Measurements from ENCODE around the gene GSTCD.

DNA sequence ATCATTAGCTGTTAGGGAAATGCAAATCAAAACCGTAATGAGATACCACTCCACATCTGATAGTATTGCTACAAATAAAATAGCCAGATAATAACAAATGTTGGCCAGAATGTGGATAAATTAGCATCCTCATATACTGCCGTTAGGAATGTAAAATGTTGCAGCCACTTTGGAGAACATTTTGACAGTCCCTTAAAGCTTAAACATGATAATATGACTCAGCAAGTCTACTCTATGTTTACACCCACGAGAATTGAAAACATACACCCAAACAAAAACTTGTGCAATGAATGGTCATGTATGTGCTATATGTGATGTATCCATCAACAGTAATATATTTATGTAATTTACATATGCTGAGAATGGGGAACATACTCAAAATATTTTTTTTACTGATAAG is 78.2 kb downstream of the GSTCD start:
- TF ChIP-seq, protein P1, sequence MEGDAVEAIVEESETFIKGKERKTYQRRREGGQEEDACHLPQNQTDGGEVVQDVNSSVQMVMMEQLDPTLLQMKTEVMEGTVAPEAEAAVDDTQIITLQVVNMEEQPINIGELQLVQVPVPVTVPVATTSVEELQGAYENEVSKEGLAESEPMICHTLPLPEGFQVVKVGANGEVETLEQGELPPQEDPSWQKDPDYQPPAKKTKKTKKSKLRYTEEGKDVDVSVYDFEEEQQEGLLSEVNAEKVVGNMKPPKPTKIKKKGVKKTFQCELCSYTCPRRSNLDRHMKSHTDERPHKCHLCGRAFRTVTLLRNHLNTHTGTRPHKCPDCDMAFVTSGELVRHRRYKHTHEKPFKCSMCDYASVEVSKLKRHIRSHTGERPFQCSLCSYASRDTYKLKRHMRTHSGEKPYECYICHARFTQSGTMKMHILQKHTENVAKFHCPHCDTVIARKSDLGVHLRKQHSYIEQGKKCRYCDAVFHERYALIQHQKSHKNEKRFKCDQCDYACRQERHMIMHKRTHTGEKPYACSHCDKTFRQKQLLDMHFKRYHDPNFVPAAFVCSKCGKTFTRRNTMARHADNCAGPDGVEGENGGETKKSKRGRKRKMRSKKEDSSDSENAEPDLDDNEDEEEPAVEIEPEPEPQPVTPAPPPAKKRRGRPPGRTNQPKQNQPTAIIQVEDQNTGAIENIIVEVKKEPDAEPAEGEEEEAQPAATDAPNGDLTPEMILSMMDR (IDR thresholded peaks at IDR 0.05; ENCODE audit: low read depth, low read length, poor library complexity, severe bottlenecking) = no peak
- no peak for TF ChIP-seq EZH2phosphoT487 (IDR thresholded peaks at IDR 0.05; ENCODE audit: borderline replicate concordance, low read length)
